Ascending aorta (tissue), 2 donors: ENCODE data around the gene VASN. TPM values are rescaled to one million over a fixed set of nuclear protein-coding genes. Genes with fewer than 3 reads are reported as not detected.

Experiments used
- DNase-seq, 2 donors: peaks; one replicate each; pipeline ENCODE4 v3.0.0-alpha.2; 2019; ENCODE audit warnings: low spot score in 2 of 2
- H3K27ac ChIP-seq, 2 donors: fragments of 200-600 bp; sonication (generic); one replicate each; pipeline ENCODE4 v1.5.1; 2016 to 2017; ENCODE audit warnings: mild to moderate bottlenecking in 1 of 2
- H3K27me3 ChIP-seq: fragments of 200-600 bp; sonication (generic); one replicate; pipeline ENCODE4 v1.5.1; 2017
- H3K36me3 ChIP-seq, 2 donors: fragments of 200-600 bp; sonication (generic); one replicate each; pipeline ENCODE4 v1.5.1; 2016
- H3K4me1 ChIP-seq, 2 donors: fragments of 200-600 bp; sonication (generic); one replicate each; pipeline ENCODE4 v1.5.1; 2016 to 2017; ENCODE audit warnings: mild to moderate bottlenecking in 1 of 2
- H3K4me3 ChIP-seq, 2 donors: fragments of 200-600 bp; sonication (generic); one replicate each; pipeline ENCODE4 v1.5.1; 2016 to 2017; ENCODE audit warnings: mild to moderate bottlenecking in 1 of 2
- H3K9me3 ChIP-seq, 2 donors: fragments of 200-600 bp; sonication (generic); one replicate each; pipeline ENCODE4 v1.5.1; 2016
- intact Hi-C: fragments of 100-400 bp; cut with DNase I; formaldehyde crosslinking; loops from one replicate; pipeline ENCODE4 v1.15.1; 2023
- total RNA-seq: library from RNA; depleted of rRNA; stranded (reverse); fragments of >200 nt; gene quantifications from one replicate; pipeline ENCODE4 v1.1.0, GENCODE V29; 2016
- TF ChIP-seq, protein P1 (sequence below), 3 experiments: fragments of 200-600 bp in 2 of 3; fragments of 450-650 bp in 1 of 3; sonication (generic) in 2 of 3; IDR thresholded peaks; one replicate each; pipeline ENCODE4 v1.5.1; 2016 to 2019; ENCODE audit warnings: antibody characterized with exemption in 3 of 3, mild to moderate bottlenecking in 1 of 3, moderate library complexity in 1 of 3

The VASN gene
- total RNA-seq, 1 donor from 2014 or later = 218 TPM

DNA sequence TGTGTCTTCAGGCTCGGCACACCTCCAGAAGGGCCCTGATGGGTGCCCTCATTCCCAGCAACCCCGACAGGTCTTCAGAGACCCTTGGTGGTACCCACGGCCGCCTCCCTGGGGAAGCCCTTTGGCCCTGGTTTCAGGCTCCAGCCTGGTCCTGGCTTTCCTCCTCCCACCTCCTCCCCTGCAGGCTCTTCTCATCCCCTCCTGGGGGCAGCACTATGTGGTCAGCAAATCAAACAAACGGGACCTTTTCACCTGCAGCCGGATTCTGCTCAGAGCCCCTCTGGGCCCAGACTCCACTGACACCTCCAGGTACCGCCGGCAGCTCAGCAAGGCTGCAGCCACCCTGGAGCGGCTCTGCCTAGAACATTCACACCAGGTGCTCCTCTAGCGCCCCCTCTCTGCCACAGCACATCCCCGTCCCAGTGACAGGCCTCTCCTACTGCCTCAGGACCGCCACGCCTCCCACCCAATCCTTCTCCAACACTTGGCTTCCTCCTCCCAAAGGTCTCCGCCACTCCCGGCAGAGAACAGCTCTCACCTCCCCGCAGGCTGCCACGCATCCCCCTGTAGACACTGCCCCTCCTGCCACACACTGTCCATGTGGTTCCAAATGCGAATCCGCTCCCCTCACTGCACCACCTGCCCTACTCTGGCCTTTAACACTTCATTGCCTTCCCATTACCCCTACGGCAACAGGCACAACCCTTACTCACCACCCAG, 32.8 kb downstream of the VASN start:
- TF ChIP-seq, protein P1, sequence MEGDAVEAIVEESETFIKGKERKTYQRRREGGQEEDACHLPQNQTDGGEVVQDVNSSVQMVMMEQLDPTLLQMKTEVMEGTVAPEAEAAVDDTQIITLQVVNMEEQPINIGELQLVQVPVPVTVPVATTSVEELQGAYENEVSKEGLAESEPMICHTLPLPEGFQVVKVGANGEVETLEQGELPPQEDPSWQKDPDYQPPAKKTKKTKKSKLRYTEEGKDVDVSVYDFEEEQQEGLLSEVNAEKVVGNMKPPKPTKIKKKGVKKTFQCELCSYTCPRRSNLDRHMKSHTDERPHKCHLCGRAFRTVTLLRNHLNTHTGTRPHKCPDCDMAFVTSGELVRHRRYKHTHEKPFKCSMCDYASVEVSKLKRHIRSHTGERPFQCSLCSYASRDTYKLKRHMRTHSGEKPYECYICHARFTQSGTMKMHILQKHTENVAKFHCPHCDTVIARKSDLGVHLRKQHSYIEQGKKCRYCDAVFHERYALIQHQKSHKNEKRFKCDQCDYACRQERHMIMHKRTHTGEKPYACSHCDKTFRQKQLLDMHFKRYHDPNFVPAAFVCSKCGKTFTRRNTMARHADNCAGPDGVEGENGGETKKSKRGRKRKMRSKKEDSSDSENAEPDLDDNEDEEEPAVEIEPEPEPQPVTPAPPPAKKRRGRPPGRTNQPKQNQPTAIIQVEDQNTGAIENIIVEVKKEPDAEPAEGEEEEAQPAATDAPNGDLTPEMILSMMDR (IDR thresholded peaks at IDR 0.05) = peak; percentile 37 to 39 (median 38)
- peaks cover 39 to 44% of the 10 kb centered on the region in 2 donors for H3K36me3 ChIP-seq
- intact Hi-C loops = no loop called here
- H3K27ac ChIP-seq = no peak overlapping the region
- no peak overlapping the region for H3K4me3 ChIP-seq
- peak in 1 of 2 donors; percentile 66 for DNase-seq
- H3K9me3 ChIP-seq = no peaks in the 10 kb centered on the region
- H3K4me1 ChIP-seq = peaks cover 0 to 3% of the 10 kb centered on the region in 2 donors
- no peaks in the 10 kb centered on the region for H3K27me3 ChIP-seq

DNA sequence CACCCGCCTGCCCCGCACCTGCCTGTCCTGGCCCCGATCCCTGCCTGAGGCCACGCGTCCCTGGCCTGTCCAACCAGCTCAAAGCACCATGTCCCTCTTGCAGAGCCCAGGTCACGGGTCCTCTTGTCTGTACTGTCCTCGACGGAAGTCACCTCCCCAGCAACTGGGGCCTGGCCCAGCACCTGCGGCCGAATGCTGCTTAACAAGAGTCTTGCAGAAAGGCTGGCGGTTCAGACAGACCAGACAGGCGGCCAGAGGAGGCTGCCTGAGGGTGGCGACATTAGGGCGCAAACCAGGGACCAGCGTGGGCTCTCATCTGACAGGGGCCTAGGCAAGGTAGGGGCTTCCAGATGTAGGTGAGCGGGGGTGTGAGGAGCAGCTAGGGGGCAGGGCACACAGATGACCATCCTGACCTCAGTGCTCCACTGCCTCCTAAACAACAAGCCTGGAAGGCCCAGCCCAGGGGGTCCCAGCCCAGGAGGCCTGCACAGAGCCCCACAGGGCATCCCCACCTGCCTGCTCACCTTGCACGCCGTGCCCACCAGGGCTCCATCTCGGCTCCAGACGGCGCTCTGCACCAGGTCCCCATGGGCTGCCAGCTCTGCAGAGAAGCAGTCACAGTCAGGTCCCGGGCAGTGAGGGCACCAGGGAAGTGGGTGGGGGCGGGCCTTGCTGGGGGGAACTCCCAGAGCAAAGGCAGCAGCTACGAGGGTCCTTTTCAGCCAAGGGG, 33.5 kb downstream of the VASN start:
- TF ChIP-seq, protein P1 (IDR thresholded peaks at IDR 0.05) = no peak
- no peak overlapping the region for H3K27ac ChIP-seq
- peak in 1 of 2 donors; percentile 61 for DNase-seq
- H3K36me3 ChIP-seq = peaks cover 39 to 44% of the 10 kb centered on the region in 2 donors
- H3K4me1 ChIP-seq = peaks cover 0 to 3% of the 10 kb centered on the region in 2 donors
- no peaks in the 10 kb centered on the region for H3K9me3 ChIP-seq
- intact Hi-C loops = no loop called here
- no peaks in the 10 kb centered on the region for H3K27me3 ChIP-seq
- no peak overlapping the region for H3K4me3 ChIP-seq

DNA sequence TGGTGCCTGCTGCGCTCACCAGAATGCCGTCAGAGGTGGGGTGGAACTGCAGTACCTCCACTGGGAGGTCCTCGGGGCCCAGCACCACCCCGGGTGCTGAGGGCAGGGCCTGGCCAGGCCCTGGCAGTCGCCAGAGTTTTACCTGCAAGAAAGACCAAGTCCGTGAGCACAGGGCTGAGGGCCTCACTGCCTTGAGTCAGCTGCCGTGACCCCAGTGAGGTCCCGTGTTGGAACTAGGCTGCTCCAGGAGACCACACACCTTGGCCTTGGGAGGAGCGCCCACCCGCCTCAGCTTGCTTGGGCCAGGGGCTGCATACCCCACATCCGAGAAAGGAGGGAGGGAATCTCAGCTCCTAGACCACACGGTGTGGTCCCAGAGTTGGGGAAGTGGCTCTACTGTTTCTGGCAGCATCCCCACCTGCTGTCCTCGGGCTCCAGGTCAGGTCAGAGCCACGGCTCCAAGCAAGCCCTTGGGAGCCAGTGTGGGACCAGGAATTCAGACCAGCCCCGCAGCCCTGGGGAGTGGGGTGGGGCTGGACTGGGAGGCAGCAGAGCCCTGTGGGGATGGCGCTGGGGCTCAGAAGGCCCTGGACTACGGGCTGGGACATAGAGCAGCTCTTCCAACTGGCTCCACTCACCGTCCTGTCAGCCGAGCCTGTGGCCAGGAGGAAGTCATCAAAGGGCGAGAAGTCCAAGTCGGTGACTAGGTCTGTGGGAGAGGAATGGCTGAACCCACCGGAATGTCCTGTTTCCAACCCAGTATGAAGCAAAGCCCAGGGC, 36.1 kb downstream of the VASN start:
- intact Hi-C loops = no loop called here
- H3K36me3 ChIP-seq = peaks cover 39 to 53% of the 10 kb centered on the region in 2 donors
- H3K4me3 ChIP-seq = no peak overlapping the region
- H3K27me3 ChIP-seq = no peaks in the 10 kb centered on the region
- no peaks in the 10 kb centered on the region for H3K9me3 ChIP-seq
- DNase-seq = no peak
- no peak overlapping the region for H3K27ac ChIP-seq
- no peaks in the 10 kb centered on the region for H3K4me1 ChIP-seq
- TF ChIP-seq, protein P1 (IDR thresholded peaks at IDR 0.05) = no peak

DNA sequence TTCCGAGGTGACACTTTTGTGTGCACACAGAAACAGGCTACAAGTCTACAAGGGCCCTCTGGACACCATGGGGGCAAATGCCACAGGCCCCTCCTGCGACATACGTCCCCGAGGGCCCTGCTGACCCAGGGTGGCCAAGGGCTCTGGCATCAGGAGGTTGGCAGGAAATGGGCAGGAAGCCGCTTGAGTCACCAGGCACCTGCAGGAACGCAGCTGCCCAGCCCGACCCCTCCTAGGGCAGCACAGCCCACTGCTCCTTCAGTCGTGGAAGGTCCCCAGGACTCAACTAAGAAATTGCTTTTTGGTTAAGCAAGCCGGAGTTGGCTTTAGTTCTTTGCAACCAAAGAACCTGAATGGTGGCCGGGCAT, 36.7 kb downstream of the VASN start:
- H3K27me3 ChIP-seq = no peaks in the 10 kb centered on the region
- no peak overlapping the region for H3K4me3 ChIP-seq
- intact Hi-C loops = no loop called here
- no peak for DNase-seq
- H3K9me3 ChIP-seq = no peaks in the 10 kb centered on the region
- H3K36me3 ChIP-seq = peaks cover 39 to 54% of the 10 kb centered on the region in 2 donors
- TF ChIP-seq, protein P1 (IDR thresholded peaks at IDR 0.05) = no peak
- H3K27ac ChIP-seq = no peak overlapping the region
- H3K4me1 ChIP-seq = no peaks in the 10 kb centered on the region

DNA sequence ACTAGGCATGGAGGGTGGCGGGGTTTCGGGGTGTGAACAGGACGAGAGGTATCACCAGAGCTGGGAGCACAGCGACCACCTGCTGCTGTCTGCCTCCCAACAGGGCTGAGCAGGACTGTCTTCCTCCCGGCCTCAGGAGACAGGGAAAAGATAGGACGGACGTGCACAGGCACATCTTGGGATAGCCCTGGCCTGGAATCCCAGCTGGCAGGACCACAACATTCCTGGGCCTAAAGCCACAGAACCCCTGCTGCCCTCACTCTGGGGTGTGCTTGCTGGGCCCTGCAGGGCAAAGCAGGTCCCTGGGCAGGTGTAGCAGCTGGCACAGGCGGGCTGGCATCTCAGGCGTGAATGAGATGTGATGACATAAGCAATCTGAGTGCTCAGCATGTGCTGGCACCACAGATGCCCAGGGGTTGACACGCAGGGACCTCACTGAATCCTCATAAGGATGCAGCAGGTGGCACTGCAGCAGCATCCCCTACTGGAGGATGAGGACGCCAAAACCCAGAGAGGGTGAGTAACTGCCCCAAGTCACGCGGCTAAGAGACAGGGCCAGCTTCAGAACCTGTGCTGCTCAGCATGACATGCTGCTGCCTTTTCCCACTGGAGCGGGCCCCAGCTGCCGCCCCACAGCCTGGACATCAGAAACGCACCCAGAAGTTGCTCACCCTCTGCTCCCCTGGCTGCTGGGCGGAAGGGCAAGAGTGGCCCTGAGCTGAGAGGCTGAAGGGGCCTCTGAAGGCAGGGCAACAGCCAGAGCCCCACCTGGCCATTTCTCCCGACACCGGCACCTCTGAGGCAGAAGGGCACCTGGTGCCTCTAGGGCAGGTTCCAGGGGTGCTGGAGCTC, 37.7 kb downstream of the VASN start:
- Histone ChIP-seq H3K9me3 (no peaks in the 10 kb centered on the region), H3K27ac (no peak overlapping the region), H3K36me3 (peaks cover 39 to 49% of the 10 kb centered on the region in 2 donors), H3K4me1 (no peaks in the 10 kb centered on the region), H3K27me3 (no peaks in the 10 kb centered on the region), H3K4me3 (no peak overlapping the region)
- TF ChIP-seq, protein P1 (IDR thresholded peaks at IDR 0.05) = no peak
- intact Hi-C loops = no loop called here
- DNase-seq = no peak
